LNCaP clone FGC (cell line): ENCODE results near the gene ATP8A1.

Experiments used
- DNase-seq: peaks from one replicate; pipeline ENCODE4 v3.0.0-alpha.2; 2011; ENCODE audit warnings: low read depth
- H3K4me3 ChIP-seq: 2 replicates; pipeline ENCODE4 v1.5.1; 2011; ENCODE audit warnings: mild to moderate bottlenecking, low read depth, low read length, control low read depth
- TF ChIP-seq, protein P1 (sequence below): IDR thresholded peaks from 2 replicates; pipeline ENCODE4 v1.5.1; 2012; ENCODE audit warnings: mild to moderate bottlenecking; ENCODE audit not compliant: control insufficient read depth, insufficient read depth; ENCODE audit errors: extremely low read depth

ATP8A1 gene

GRCh38 chr4:42446823-42447222, 210.1 kb downstream of the ATP8A1 start:
- TF ChIP-seq, protein P1, sequence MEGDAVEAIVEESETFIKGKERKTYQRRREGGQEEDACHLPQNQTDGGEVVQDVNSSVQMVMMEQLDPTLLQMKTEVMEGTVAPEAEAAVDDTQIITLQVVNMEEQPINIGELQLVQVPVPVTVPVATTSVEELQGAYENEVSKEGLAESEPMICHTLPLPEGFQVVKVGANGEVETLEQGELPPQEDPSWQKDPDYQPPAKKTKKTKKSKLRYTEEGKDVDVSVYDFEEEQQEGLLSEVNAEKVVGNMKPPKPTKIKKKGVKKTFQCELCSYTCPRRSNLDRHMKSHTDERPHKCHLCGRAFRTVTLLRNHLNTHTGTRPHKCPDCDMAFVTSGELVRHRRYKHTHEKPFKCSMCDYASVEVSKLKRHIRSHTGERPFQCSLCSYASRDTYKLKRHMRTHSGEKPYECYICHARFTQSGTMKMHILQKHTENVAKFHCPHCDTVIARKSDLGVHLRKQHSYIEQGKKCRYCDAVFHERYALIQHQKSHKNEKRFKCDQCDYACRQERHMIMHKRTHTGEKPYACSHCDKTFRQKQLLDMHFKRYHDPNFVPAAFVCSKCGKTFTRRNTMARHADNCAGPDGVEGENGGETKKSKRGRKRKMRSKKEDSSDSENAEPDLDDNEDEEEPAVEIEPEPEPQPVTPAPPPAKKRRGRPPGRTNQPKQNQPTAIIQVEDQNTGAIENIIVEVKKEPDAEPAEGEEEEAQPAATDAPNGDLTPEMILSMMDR: no peak
- no peak overlapping the region for H3K4me3 ChIP-seq
- DNase-seq: peak; percentile 2

DNA sequence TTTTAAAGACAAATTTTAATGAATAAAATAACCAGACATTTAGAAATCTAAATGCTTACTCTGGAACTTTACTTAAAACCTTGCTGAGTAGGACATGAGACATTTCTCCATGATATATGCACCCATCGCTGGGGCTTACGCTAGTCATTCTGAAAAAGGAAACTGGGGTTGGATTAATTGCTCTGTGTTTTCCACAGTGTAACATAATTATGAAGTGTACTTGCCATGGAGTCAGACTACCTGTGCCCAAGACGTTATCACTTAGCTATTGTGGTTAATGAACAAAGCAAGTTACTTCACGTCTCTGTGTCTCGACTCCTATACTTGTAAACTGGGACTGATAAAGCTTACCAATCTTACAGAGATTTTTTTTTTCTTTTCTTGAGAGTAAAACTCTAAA, 211.9 kb downstream of the ATP8A1 start:
- no peak for DNase-seq
- no peak overlapping the region for H3K4me3 ChIP-seq
- TF ChIP-seq, protein P1: no peak

DNA sequence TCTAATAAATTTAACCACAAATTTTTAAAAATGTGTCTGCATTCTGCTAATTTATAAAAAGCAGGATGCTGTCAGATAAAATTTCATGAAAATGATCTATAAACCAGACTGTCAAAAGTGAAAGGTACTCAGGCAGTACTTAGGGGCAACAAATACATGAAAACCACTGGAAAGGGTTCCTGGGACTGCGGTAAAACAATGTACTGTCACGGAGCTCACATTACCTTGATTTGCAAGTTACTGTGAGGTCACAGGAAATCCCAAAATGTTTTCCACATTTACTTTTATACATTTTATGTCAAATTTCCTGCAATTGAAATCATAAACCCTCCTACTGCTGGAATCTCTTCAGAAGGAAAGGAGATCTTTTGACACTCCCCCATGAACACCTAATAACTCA, 214.3 kb downstream of the ATP8A1 start:
- TF ChIP-seq, protein P1: no peak
- no peak overlapping the region for H3K4me3 ChIP-seq

DNA sequence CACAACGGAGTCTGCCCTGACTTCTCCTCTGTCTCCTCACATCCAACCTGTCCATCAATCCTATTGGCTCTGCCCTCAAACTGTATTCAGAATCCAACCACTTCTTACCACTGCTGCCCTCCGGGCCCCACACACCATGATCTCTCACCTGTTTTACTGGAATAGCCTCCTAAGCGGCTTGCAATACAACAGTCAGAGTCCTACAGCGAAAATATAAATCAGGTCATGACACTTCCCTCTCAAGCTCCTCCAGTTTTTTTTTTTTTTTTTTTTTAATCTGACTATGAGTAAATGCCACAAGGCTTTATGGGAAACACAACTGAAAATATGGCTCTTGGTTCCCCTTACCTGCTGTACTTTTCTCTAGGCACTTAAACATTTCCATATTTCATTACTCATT, 216.8 kb downstream of the ATP8A1 start:
- no peak overlapping the region for H3K4me3 ChIP-seq
- TF ChIP-seq, protein P1: no peak
- DNase-seq: no peak

More for the DNA sequence above, 214.3 kb downstream of the ATP8A1 start:
- DNase-seq: no peak

DNA sequence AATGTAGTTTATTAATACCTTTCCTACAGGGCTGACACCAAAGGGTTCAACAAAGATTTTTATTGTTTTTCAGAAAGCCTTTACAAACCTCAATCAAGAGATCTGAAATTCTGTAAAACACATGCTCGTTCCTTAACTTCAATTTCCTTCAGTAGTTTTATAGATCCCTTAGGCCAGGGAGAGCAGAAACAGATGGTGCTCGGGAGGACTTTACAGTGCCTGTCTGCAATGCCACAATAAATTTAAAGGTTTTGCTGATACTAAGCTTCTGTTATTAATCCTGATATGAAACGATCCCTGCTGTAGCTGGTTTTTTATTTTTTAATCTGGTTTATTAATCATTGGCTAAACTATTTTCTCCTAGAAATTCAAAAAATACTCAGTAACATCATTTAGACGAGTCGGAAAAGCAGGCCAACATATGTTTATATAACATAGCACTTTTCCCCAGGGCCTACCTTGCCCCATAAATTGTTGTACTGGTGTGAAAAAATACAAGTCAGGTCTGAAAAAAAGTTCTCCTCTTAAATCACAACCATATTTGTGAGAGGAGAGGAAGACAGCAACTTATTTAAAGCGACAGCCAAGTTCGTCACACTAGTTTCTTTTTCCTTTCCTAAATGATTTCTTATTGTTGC, 219.9 kb downstream of the ATP8A1 start:
- TF ChIP-seq, protein P1: no peak
- no peak for DNase-seq
- no peak overlapping the region for H3K4me3 ChIP-seq

GRCh38 chr4:42428036-42428435, 228.9 kb downstream of the ATP8A1 start:
- H3K4me3 ChIP-seq: no peak overlapping the region
- TF ChIP-seq, protein P1: no peak
- DNase-seq: no peak
